Measurements from ENCODE around the gene VAT1L. TPM values are rescaled to one million over a fixed set of nuclear protein-coding genes. Genes with fewer than 3 reads are reported as not detected.

The VAT1L gene
- total RNA-seq, 2 donors from 2014 or later = 0.53 to 4.1 TPM

- Mint-ChIP-seq H3K27ac (no peak overlapping the region), H3K27me3 (ENCODE audit: insufficient read depth) (peaks cover 4% of the 10 kb centered on the region), H3K4me3 (no peak overlapping the region), H3K36me3 (ENCODE audit: low read depth) (no peaks in the 10 kb centered on the region), H3K4me1 (no peaks in the 10 kb centered on the region), H3K9me3 (no peaks in the 10 kb centered on the region)
- no peak for DNase-seq
- Histone ChIP-seq H3K4me1 (ENCODE audit: control insufficient read depth, insufficient read depth, low read length) (no peaks in the 10 kb centered on the region), H3K4me3 (ENCODE audit: low read length) (no peak overlapping the region), H3K9me3 (ENCODE audit: control insufficient read depth, low read length) (no peaks in the 10 kb centered on the region), H3K9ac (ENCODE audit: extremely low read depth, low read length, poor library complexity, severe bottlenecking) (no peak overlapping the region), H3K27ac (ENCODE audit: low read depth, low read length) (no peak overlapping the region), H3K27me3 (ENCODE audit: control insufficient read depth, insufficient read depth, low read length, poor library complexity, severe bottlenecking) (no peaks in the 10 kb centered on the region), H3K36me3 (ENCODE audit: control insufficient read depth, insufficient read depth, low read length) (no peaks in the 10 kb centered on the region)
- no peak for TF ChIP-seq CTCF (conservative IDR thresholded peaks at IDR 0.05)
- WGBS, 2 experiments (ENCODE audit: insufficient coverage in 1 of 2, insufficient read length in 1 of 2) = 90% methylated on average over 6 to 7 of the region's 7 CpGs
Observed at GRCh38 chr16:77748421-77749005, 39.9 kb upstream of the VAT1L start.

GRCh38 chr16:77749415-77749814 lies 38.9 kb upstream of the VAT1L start:
- TF ChIP-seq CTCF (conservative IDR thresholded peaks at IDR 0.05) = no peak
- no peaks in the 10 kb centered on the region for H3K9me3 ChIP-seq (ENCODE audit: control insufficient read depth, low read length)
- no peak overlapping the region for H3K9ac ChIP-seq (ENCODE audit: extremely low read depth, low read length, poor library complexity, severe bottlenecking)
- no peak overlapping the region for H3K4me3 ChIP-seq (ENCODE audit: low read length)
- H3K27ac ChIP-seq (ENCODE audit: low read depth, low read length) = no peak overlapping the region
- no peaks in the 10 kb centered on the region for H3K36me3 Mint-ChIP-seq (ENCODE audit: low read depth)
- 93% methylated on average over 1 of the region's 1 CpG; no CpG with 5 or more reads in 1 of the 2 experiments for WGBS, 2 experiments (ENCODE audit: insufficient coverage in 1 of 2, insufficient read length in 1 of 2)
- no peak overlapping the region for H3K4me3 Mint-ChIP-seq
- no peaks in the 10 kb centered on the region for H3K9me3 Mint-ChIP-seq
- H3K27me3 ChIP-seq (ENCODE audit: control insufficient read depth, insufficient read depth, low read length, poor library complexity, severe bottlenecking) = no peaks in the 10 kb centered on the region
- H3K36me3 ChIP-seq (ENCODE audit: control insufficient read depth, insufficient read depth, low read length) = no peaks in the 10 kb centered on the region
- no peaks in the 10 kb centered on the region for H3K4me1 Mint-ChIP-seq
- H3K27me3 Mint-ChIP-seq (ENCODE audit: insufficient read depth) = peaks cover 6% of the 10 kb centered on the region
- H3K4me1 ChIP-seq (ENCODE audit: control insufficient read depth, insufficient read depth, low read length) = no peaks in the 10 kb centered on the region
- H3K27ac Mint-ChIP-seq = no peak overlapping the region
- no peak for DNase-seq

GRCh38 chr16:77758046-77758445 lies 30.3 kb upstream of the VAT1L start:
- TF ChIP-seq CTCF (conservative IDR thresholded peaks at IDR 0.05) = no peak
- Mint-ChIP-seq H3K4me1 (peaks cover 2% of the 10 kb centered on the region), H3K36me3 (ENCODE audit: low read depth) (no peaks in the 10 kb centered on the region), H3K4me3 (no peak overlapping the region), H3K27me3 (ENCODE audit: insufficient read depth) (peaks cover 1% of the 10 kb centered on the region), H3K27ac (no peak overlapping the region), H3K9me3 (no peaks in the 10 kb centered on the region)
- H3K27me3 ChIP-seq (ENCODE audit: control insufficient read depth, insufficient read depth, low read length, poor library complexity, severe bottlenecking) = no peaks in the 10 kb centered on the region
- H3K9me3 ChIP-seq (ENCODE audit: control insufficient read depth, low read length) = no peaks in the 10 kb centered on the region
- H3K4me3 ChIP-seq (ENCODE audit: low read length) = no peak overlapping the region
- no peaks in the 10 kb centered on the region for H3K36me3 ChIP-seq (ENCODE audit: control insufficient read depth, insufficient read depth, low read length)
- no peak for DNase-seq
- no peak overlapping the region for H3K27ac ChIP-seq (ENCODE audit: low read depth, low read length)
- no peak overlapping the region for H3K9ac ChIP-seq (ENCODE audit: extremely low read depth, low read length, poor library complexity, severe bottlenecking)
- H3K4me1 ChIP-seq (ENCODE audit: control insufficient read depth, insufficient read depth, low read length) = no peaks in the 10 kb centered on the region
- WGBS, 2 experiments (ENCODE audit: insufficient coverage in 1 of 2, insufficient read length in 1 of 2) = 93 to 97% methylated on average over 4 to 5 of the region's 5 CpGs

Data from endodermal cell (in vitro differentiated cells).